Gastrocnemius medialis (tissue), 4 donors: Measurements from ENCODE around the gene LRMDA. TPM values are rescaled to one million over a fixed set of nuclear protein-coding genes. Genes with fewer than 3 reads are reported as not detected.

Experiments
- ATAC-seq, 2 donors: fragments of 150-250 bp; one replicate each; pipeline ENCODE4 v1.9.1; 2016
- DNase-seq, 2 donors: peaks; one replicate each; pipeline ENCODE4 v3.0.0-alpha.2; 2019
- H3K27ac ChIP-seq, 4 donors: fragments of 200-600 bp; sonication (generic); 1 replicate in 1 of 4; 2 replicates in 3 of 4; pipeline ENCODE4 v1.5.1; 2016 to 2018; ENCODE audit warnings: mild to moderate bottlenecking in 2 of 4, moderate library complexity in 1 of 4
- H3K27me3 ChIP-seq, 3 donors: fragments of 200-600 bp; sonication (generic) in 2 of 3; 1 replicate in 1 of 3; 2 replicates in 2 of 3; pipeline versions ENCODE4 v1.5.1 to v1.6.0; 2016 to 2019; ENCODE audit warnings: mild to moderate bottlenecking in 1 of 3, moderate library complexity in 1 of 3
- H3K36me3 ChIP-seq, 2 donors: fragments of 200-600 bp; sonication (generic) in 1 of 2; one replicate each; pipeline ENCODE4 v1.5.1; 2017 to 2018
- H3K4me1 ChIP-seq, 2 donors: fragments of 200-600 bp; sonication (generic) in 1 of 2; one replicate each; pipeline ENCODE4 v1.5.1; 2016 to 2017; ENCODE audit warnings: mild to moderate bottlenecking in 2 of 2
- H3K4me3 ChIP-seq, 4 donors: fragments of 200-600 bp; sonication (generic) in 3 of 4; 1 replicate in 1 of 4; 2 replicates in 3 of 4; pipeline ENCODE4 v1.5.1; 2016 to 2019; ENCODE audit warnings: mild to moderate bottlenecking in 2 of 4
- H3K9me3 ChIP-seq, 3 donors: fragments of 200-600 bp; sonication (generic) in 2 of 3; 1 replicate in 1 of 3; 2 replicates in 2 of 3; pipeline ENCODE4 v1.5.1; 2016 to 2019
- CTCF ChIP-seq, 5 experiments: fragments of 450-650 bp in 3 of 5; fragments of 200-600 bp in 2 of 5; sonication (generic) in 2 of 5; IDR thresholded peaks in 4 of 5; conservative IDR thresholded peaks in 1 of 5; 1 replicate in 4 of 5; 2 replicates in 1 of 5; pipeline ENCODE4 v1.5.1; 2016 to 2019; ENCODE audit warnings: antibody characterized with exemption in 5 of 5, mild to moderate bottlenecking in 3 of 5, moderate library complexity in 3 of 5
- POLR2A ChIP-seq, 2 donors: fragments of 450-650 bp; IDR thresholded peaks; one replicate each; pipeline ENCODE4 v1.6.1; 2017; ENCODE audit warnings: antibody characterized with exemption in 2 of 2, mild to moderate bottlenecking in 2 of 2, moderate library complexity in 2 of 2
- in situ Hi-C, 4 donors: fragments of 200-750 bp; cut with MboI; loops; one replicate each; pipeline versions ENCODE4 v1.15.0 to v1.8.0; 2017; ENCODE audit warnings: low sequenced_read_pairs in 4 of 4
- intact Hi-C: fragments of 100-400 bp; cut with DNase I; formaldehyde crosslinking; loops from one replicate; pipeline ENCODE4 v1.15.1; 2023; ENCODE audit warnings: low total_unique reads
- total RNA-seq, 4 donors: library from RNA; depleted of rRNA; stranded (reverse); fragments of >200 nt; gene quantifications; one replicate each; pipeline versions ENCODE4 v1.1.0 to v1.2.3, GENCODE V29; 2016

LRMDA gene
- total RNA-seq, 4 donors from 2014 or later: 0.80 to 4.5 (median 1.4) TPM

GRCh38 chr10:76035206-76036110, 604.0 kb downstream of the LRMDA start:
- in situ Hi-C loops: loop anchor here (10.0 to 25.0 kb wide), 2 partner anchors 641 to 648 kb away; no protein-coding TSS in a partner anchor

GRCh38 chr10:76036111-76036940, 604.9 kb downstream of the LRMDA start:
- ATAC-seq (peak; percentile 81 to 89), DNase-seq (peak; percentile 53 to 65)
- peak; percentile 73 to 96 (median 77) for TF ChIP-seq CTCF (IDR thresholded peaks at IDR 0.05 in 4 of 5, conservative IDR thresholded peaks at IDR 0.05 in 1 of 5)
- no peak for TF ChIP-seq POLR2A (IDR thresholded peaks at IDR 0.05)
- H3K27me3 ChIP-seq: no peaks in the 10 kb centered on the region
- in situ Hi-C loops: loop anchor here (10.0 to 25.0 kb wide), 2 partner anchors 642 to 649 kb away; no protein-coding TSS in a partner anchor
- peaks cover 6 to 15% of the 10 kb centered on the region in 2 donors for H3K4me1 ChIP-seq
- H3K36me3 ChIP-seq: no peaks in the 10 kb centered on the region
- intact Hi-C loops: loop anchor here (1.0 kb wide), 2 partner anchors 636 to 641 kb away; no protein-coding TSS in a partner anchor
- no peaks in the 10 kb centered on the region for H3K9me3 ChIP-seq
- peak overlapping the region in 3 of 4 donors; percentile 2 to 50 (median 42) for H3K27ac ChIP-seq
- H3K4me3 ChIP-seq: peak overlapping the region; percentile 29 to 55 (median 38)

More at GRCh38 chr10:76035206-76036110, 604.0 kb downstream of the LRMDA start:
- intact Hi-C loops: loop anchor here (1.0 kb wide), 2 partner anchors 635 to 640 kb away; no protein-coding TSS in a partner anchor
- Histone ChIP-seq H3K4me3 (peak overlapping the region; percentile 29 to 55 (median 38)), H3K4me1 (peaks cover 6 to 20% of the 10 kb centered on the region in 2 donors), H3K9me3 (no peaks in the 10 kb centered on the region), H3K36me3 (no peaks in the 10 kb centered on the region), H3K27ac (peak overlapping the region in 3 of 4 donors; percentile 2 to 50 (median 42)), H3K27me3 (no peaks in the 10 kb centered on the region)
- TF ChIP-seq POLR2A (IDR thresholded peaks at IDR 0.05) (no peak), CTCF (IDR thresholded peaks at IDR 0.05 in 4 of 5, conservative IDR thresholded peaks at IDR 0.05 in 1 of 5) (no peak)
- peak in 1 of 2 donors; percentile 15 for ATAC-seq
- DNase-seq: no peak

GRCh38 chr10:76036962-76037361, 605.5 kb downstream of the LRMDA start:
- H3K4me3 ChIP-seq: no peak overlapping the region
- H3K27ac ChIP-seq: no peak overlapping the region
- H3K4me1 ChIP-seq: peaks cover 6 to 14% of the 10 kb centered on the region in 2 donors
- intact Hi-C loops (loop anchor here (1.0 kb wide), 2 partner anchors 637 to 642 kb away; no protein-coding TSS in a partner anchor), in situ Hi-C loops (loop anchor here (10.0 to 25.0 kb wide), 2 partner anchors 642 to 650 kb away; no protein-coding TSS in a partner anchor)
- no peaks in the 10 kb centered on the region for H3K9me3 ChIP-seq
- no peaks in the 10 kb centered on the region for H3K36me3 ChIP-seq
- no peaks in the 10 kb centered on the region for H3K27me3 ChIP-seq
- no peak for ATAC-seq
- DNase-seq: no peak
- TF ChIP-seq POLR2A (IDR thresholded peaks at IDR 0.05) (no peak), CTCF (IDR thresholded peaks at IDR 0.05 in 4 of 5, conservative IDR thresholded peaks at IDR 0.05 in 1 of 5) (no peak)

GRCh38 chr10:76037531-76038155, 606.2 kb downstream of the LRMDA start:
- DNase-seq (no peak), ATAC-seq (no peak)
- H3K27me3 ChIP-seq: no peaks in the 10 kb centered on the region
- H3K4me3 ChIP-seq: no peak overlapping the region
- H3K36me3 ChIP-seq: no peaks in the 10 kb centered on the region
- intact Hi-C loops (no loop called here), in situ Hi-C loops (loop anchor here (10.0 to 25.0 kb wide), 2 partner anchors 643 to 650 kb away; no protein-coding TSS in a partner anchor)
- H3K9me3 ChIP-seq: no peaks in the 10 kb centered on the region
- no peak overlapping the region for H3K27ac ChIP-seq
- peaks cover 6 to 14% of the 10 kb centered on the region in 2 donors for H3K4me1 ChIP-seq
- TF ChIP-seq CTCF (IDR thresholded peaks at IDR 0.05 in 4 of 5, conservative IDR thresholded peaks at IDR 0.05 in 1 of 5) (no peak), POLR2A (IDR thresholded peaks at IDR 0.05) (no peak)
